Keratinocyte (primary cell): Measurements from ENCODE around the gene ZBTB40.

ENCODE experiments used
- EZH2 ChIP-seq: IDR thresholded peaks from one replicate; pipeline ENCODE4 v1.6.1; 2012; ENCODE audit warnings: inconsistent platforms, mild to moderate bottlenecking, low read length, moderate library complexity
- TF ChIP-seq, protein P1 (sequence below), 3 experiments: IDR thresholded peaks in 1 of 3; conservative IDR thresholded peaks in 1 of 3; optimal IDR thresholded peaks in 1 of 3; 2 replicates in 2 of 3; 3 replicates in 1 of 3; pipeline versions ENCODE3 to v1.5.1; 2011; ENCODE audit warnings: low read length in 3 of 3, mild to moderate bottlenecking in 3 of 3, moderate library complexity in 2 of 3, control low read depth in 1 of 3, inconsistent platforms in 1 of 3; ENCODE audit not compliant: insufficient read depth in 2 of 3; ENCODE audit errors: extremely low read depth in 1 of 3

DNA sequence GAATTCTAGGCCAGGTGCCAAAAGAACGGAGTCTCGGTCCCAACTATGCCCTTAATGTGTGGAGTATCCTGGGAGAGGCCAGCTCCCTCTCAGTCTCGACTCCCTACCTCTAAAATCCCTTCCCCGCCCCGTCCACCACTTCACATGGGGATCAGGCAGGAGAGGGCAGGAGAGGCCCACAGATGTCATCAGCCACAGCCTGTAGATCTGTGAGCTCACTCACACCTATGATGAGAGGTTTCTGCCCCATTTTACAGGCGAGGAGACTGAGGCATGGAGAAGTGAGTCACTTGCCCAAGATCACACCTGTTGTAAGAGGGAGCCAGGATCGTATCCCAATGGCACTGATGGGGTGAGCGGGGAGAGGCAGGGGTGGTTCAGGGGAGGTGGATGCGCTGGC is 91.2 kb downstream of the ZBTB40 start:
- TF ChIP-seq, protein P1, sequence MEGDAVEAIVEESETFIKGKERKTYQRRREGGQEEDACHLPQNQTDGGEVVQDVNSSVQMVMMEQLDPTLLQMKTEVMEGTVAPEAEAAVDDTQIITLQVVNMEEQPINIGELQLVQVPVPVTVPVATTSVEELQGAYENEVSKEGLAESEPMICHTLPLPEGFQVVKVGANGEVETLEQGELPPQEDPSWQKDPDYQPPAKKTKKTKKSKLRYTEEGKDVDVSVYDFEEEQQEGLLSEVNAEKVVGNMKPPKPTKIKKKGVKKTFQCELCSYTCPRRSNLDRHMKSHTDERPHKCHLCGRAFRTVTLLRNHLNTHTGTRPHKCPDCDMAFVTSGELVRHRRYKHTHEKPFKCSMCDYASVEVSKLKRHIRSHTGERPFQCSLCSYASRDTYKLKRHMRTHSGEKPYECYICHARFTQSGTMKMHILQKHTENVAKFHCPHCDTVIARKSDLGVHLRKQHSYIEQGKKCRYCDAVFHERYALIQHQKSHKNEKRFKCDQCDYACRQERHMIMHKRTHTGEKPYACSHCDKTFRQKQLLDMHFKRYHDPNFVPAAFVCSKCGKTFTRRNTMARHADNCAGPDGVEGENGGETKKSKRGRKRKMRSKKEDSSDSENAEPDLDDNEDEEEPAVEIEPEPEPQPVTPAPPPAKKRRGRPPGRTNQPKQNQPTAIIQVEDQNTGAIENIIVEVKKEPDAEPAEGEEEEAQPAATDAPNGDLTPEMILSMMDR (optimal IDR thresholded peaks at IDR 0.05 in 1 of 3, IDR thresholded peaks at IDR 0.05 in 1 of 3, conservative IDR thresholded peaks at IDR 0.05 in 1 of 3; ENCODE audit: extremely low read depth in 1 of 3, insufficient read depth in 2 of 3, low read length in 3 of 3), result peak in 1 of 3 experiments; percentile 30
- no peak for TF ChIP-seq EZH2
